A549 (cell line): ENCODE measurements around the gene RHOD. TPM values are rescaled to one million over a fixed set of nuclear protein-coding genes. Genes with fewer than 3 reads are reported as not detected.

Experiments used
- ATAC-seq, 2 experiments: fragments of 200-7000 bp in 1 of 2; fragments of >200 bp in 1 of 2; cut with Nextera tagmentation in 1 of 2; cut with Tn5 transposase in 1 of 2; 3 replicates each; pipeline versions ENCODE4 v1.8.0 to v1.9.1; 2018 to 2020; ENCODE audit warnings: mild to moderate bottlenecking in 1 of 2, moderate library complexity in 1 of 2
- CTCF ChIA-PET: fragments of 300-600 bp; sonication (Branson Sonifier 250); formaldehyde crosslinking; extraction: SDS; loops from one replicate; lab custom pipeline; 2021; ENCODE audit warnings: antibody characterized with exemption, inconsistent platforms; lab: Yijun Ruan, JAX
- POLR2A ChIA-PET: fragments of 350-600 bp; formaldehyde crosslinking; extraction: SDS; loops from one replicate; lab custom pipeline; 2021; ENCODE audit warnings: antibody characterized with exemption, inconsistent platforms; lab: Yijun Ruan, JAX
- DNase-seq, 2 experiments: peaks; one replicate each; pipeline versions ENCODE4 v3.0.0 to v3.0.0-alpha.2; 2011 to 2016; ENCODE audit warnings: low read depth in 1 of 2, low spot score in 1 of 2
- FAIRE-seq: peaks from 2 replicates; lab custom pipeline; 2011; peaks lifted over from hg19 to GRCh38; lab: Jason Lieb, UNC
- H3K27ac ChIP-seq, 2 experiments: fragments of >200 bp; sonication (Bioruptor Twin); formaldehyde crosslinking; 3 replicates each; pipeline ENCODE4 v1.5.1; 2016 to 2017
- H3K4me1 ChIP-seq: fragments of >200 bp; sonication (Bioruptor Twin); formaldehyde crosslinking; 3 replicates; pipeline ENCODE4 v1.6.1; 2016
- H3K4me2 ChIP-seq: fragments of >200 bp; sonication (Bioruptor Twin); formaldehyde crosslinking; 3 replicates; pipeline ENCODE4 v1.6.1; 2016
- H3K4me3 ChIP-seq: fragments of >200 bp; sonication (Bioruptor Twin); formaldehyde crosslinking; 3 replicates; pipeline ENCODE4 v1.5.1; 2016
- H3K9me3 ChIP-seq: fragments of >200 bp; sonication (Bioruptor Twin); formaldehyde crosslinking; 3 replicates; pipeline ENCODE4 v1.6.1; 2016
- BHLHE40 ChIP-seq: IDR thresholded peaks from 2 replicates; pipeline ENCODE4 v1.6.1; 2012; ENCODE audit warnings: low read depth, low read length, inconsistent platforms
- CBX8 ChIP-seq: fragments of 200-600 bp; sonication (generic); IDR thresholded peaks from 2 replicates; pipeline ENCODE4 v1.6.1; 2016
- CHD2 ChIP-seq: fragments of 150-350 bp; IDR thresholded peaks from 2 replicates; pipeline ENCODE4 v1.6.1; 2014; ENCODE audit warnings: low read length; ENCODE audit not compliant: partially characterized antibody
- EP300 ChIP-seq, 2 experiments: fragments of >200 bp; sonication (Bioruptor Twin); formaldehyde crosslinking; IDR thresholded peaks; 2 replicates in 1 of 2; 3 replicates in 1 of 2; pipeline ENCODE4 v1.6.1; 2016 to 2017
- HEYL ChIP-seq: fragments of 250-450 bp; sonication (Bioruptor Pico); IDR thresholded peaks from 2 replicates; pipeline ENCODE4 v1.8.0; 2021; ENCODE audit warnings: mild to moderate bottlenecking, moderate library complexity
- HMGXB4 ChIP-seq: fragments of 250-450 bp; sonication (Bioruptor Pico); IDR thresholded peaks from 2 replicates; pipeline ENCODE4 v1.5.0; 2021; ENCODE audit warnings: mild to moderate bottlenecking, moderate library complexity, borderline replicate concordance
- KDM5A ChIP-seq: fragments of 200-600 bp; sonication (generic); IDR thresholded peaks from 2 replicates; pipeline ENCODE4 v1.6.1; 2016; ENCODE audit warnings: antibody characterized with exemption, mild to moderate bottlenecking
- MAX ChIP-seq: IDR thresholded peaks from 2 replicates; pipeline ENCODE4 v1.6.1; 2012
- MAZ ChIP-seq: fragments of 150-350 bp; IDR thresholded peaks from 2 replicates; pipeline ENCODE4 v1.6.1; 2014; ENCODE audit warnings: antibody characterized with exemption, low read depth, low read length, borderline replicate concordance
- MYC ChIP-seq: IDR thresholded peaks from 2 replicates; pipeline ENCODE4 v1.6.1; 2012; ENCODE audit warnings: mild to moderate bottlenecking, inconsistent platforms, low read length, improper control_type of control experiment, borderline replicate concordance
- NFE2L2 ChIP-seq: fragments of 150-350 bp; conservative IDR thresholded peaks from 2 replicates; pipeline ENCODE4 v1.6.1; 2014; ENCODE audit warnings: low read length
- NPAS2 ChIP-seq: fragments of 250-450 bp; sonication (Bioruptor Pico); IDR thresholded peaks from 2 replicates; pipeline ENCODE4 v1.8.0; 2022; ENCODE audit warnings: mild to moderate bottlenecking, moderate library complexity, borderline replicate concordance
- RAD21 ChIP-seq, 2 experiments: fragments of >200 bp in 1 of 2; sonication (Bioruptor Twin) in 1 of 2; formaldehyde crosslinking in 1 of 2; IDR thresholded peaks in 1 of 2; conservative IDR thresholded peaks in 1 of 2; 2 replicates in 1 of 2; 3 replicates in 1 of 2; pipeline ENCODE4 v1.6.1; 2012 to 2018; ENCODE audit warnings: inconsistent platforms in 1 of 2
- RCOR1 ChIP-seq: fragments of 150-350 bp; IDR thresholded peaks from 2 replicates; pipeline ENCODE4 v1.6.1; 2014; ENCODE audit warnings: antibody characterized with exemption, low read length, low read depth
- RFX5 ChIP-seq: fragments of 450-650 bp; IDR thresholded peaks from 2 replicates; pipeline ENCODE4 v1.7.1; 2014; ENCODE audit warnings: antibody characterized with exemption, mild to moderate bottlenecking, moderate library complexity
- USF2 ChIP-seq: fragments of 450-650 bp; IDR thresholded peaks from 2 replicates; pipeline ENCODE4 v1.6.1; 2014; ENCODE audit warnings: antibody characterized with exemption
- ZNF302 ChIP-seq: fragments of 250-450 bp; sonication (Bioruptor Pico); IDR thresholded peaks from 2 replicates; pipeline ENCODE4 v1.9.0; 2021; ENCODE audit warnings: inconsistent platforms, mild to moderate bottlenecking, moderate library complexity
- ZSCAN20 ChIP-seq: fragments of 250-450 bp; sonication (Bioruptor Pico); IDR thresholded peaks from 2 replicates; pipeline ENCODE4 v1.8.0; 2022; ENCODE audit warnings: mild to moderate bottlenecking, moderate library complexity
- WGBS: methylation state at CpG from one replicate; pipeline ENCODE4 v1.1.6; 2017; ENCODE audit errors: missing lambda C conversion rate; 5-methylcytosine and 5-hydroxymethylcytosine counted together
- polyA plus RNA-seq, 4 experiments: library from polyadenylated mRNA; depleted of rRNA in 3 of 4; stranded (reverse); fragments of >200 nt; fragmentation: RNase III in 1 of 4; extraction: RNeasy Plus Mini Kit Qiagen cat#74134 plus additional on column Dnase treatment in 1 of 4; gene quantifications; 2 replicates in 3 of 4; 3 replicates in 1 of 4; pipeline ENCODE4 v1.2.3, GENCODE V29; 2011 to 2017
- TF ChIP-seq, protein P1 (sequence below): fragments of 200-600 bp; sonication (generic); IDR thresholded peaks from 2 replicates; pipeline ENCODE4 v1.6.1; 2016; ENCODE audit warnings: antibody characterized with exemption, mild to moderate bottlenecking, moderate library complexity

The RHOD gene
- polyA plus RNA-seq, 2 of the 4 experiments (the other 2 are of a cell fraction), result 13.6 to 33.2 TPM

DNA sequence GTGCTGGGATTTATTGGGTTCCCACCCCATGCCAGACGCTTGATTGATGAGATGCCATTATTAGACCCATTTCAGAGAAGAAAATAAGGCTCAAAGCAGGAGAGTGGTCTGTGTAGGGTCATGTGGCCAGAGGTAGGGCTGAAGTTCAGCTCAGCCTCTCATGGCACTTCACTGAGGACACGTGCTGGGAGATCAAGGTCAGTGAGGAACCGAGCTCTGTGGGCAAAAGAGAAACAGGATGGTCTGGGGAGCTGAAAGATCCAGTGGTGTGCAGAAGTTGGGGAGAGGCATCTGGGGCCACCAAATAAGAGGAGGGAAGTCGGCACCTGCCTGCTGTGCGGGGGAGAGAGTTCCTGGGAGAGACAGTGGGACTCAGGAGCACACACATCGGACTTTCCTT lies 19.6 kb downstream of the RHOD start:
- no peak for TF ChIP-seq MAX
- TF ChIP-seq MAZ, result no peak
- TF ChIP-seq KDM5A, result no peak
- no peak for TF ChIP-seq NPAS2 (CRISPR knock-in tag)
- no peak for TF ChIP-seq RCOR1
- 0 out of 6 replicates have a peak overlapping the region, but pooled peaks of 1 of the 2 experiments have one; percentile 18 for H3K27ac ChIP-seq
- H3K4me1 ChIP-seq, result peaks cover 23% of the 10 kb centered on the region
- POLR2A ChIA-PET, result no interaction called here
- no peak for DNase-seq
- CTCF ChIA-PET, result interaction anchor here (0.6 to 1.5 kb wide), 5 partner anchors 28 to 286 kb away, joined by 3 to 7 read pairs (median 3); no protein-coding TSS in a partner anchor
- no peak overlapping the region for H3K4me2 ChIP-seq
- no peaks in the 10 kb centered on the region for H3K9me3 ChIP-seq
- H3K4me3 ChIP-seq, result no peak overlapping the region
- WGBS, result 88% methylated on average over 6 of the region's 6 CpGs
- ATAC-seq, result no peak
- FAIRE-seq, result no peak

DNA sequence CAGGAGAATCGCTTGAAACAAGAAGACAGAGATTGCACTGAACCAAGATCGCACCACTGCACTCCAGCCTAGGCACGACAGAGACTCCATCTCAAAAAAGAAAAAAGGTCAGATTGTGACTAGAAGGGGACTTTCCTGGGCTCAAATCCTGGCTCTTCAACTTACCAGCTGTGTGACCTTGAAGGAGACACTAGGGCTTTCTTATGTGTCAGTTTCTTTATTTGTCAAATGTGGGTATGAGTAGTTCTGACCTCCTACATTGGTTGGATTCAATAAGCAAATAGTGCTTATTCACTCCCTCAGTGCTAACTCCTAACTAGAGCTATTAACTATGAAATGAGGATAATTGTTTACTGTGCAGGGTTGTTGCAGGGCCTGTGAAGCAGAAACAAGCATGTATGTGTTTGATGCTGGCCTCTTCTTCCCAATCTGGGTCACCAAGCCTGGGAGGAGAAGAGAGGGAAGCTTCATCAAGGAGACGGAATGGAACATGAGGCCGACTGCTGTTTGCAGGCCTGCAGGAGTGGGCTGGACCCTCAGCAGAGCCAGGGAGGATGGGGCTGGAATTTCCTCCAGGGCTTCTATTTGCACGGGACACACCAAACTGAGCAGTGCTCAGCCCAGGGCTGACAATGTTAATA lies 22.5 kb downstream of the RHOD start:
- H3K4me3 ChIP-seq, result no peak overlapping the region
- no peak for FAIRE-seq
- TF ChIP-seq RFX5 (no peak), NFE2L2 (no peak), HEYL (CRISPR knock-in tag) (no peak), RAD21 (conservative IDR thresholded peaks at IDR 0.05 in 1 of 2, IDR thresholded peaks at IDR 0.05 in 1 of 2) (no peak), CBX8 (no peak), EP300 (IDR thresholded peaks at IDR 0.05) (no peak), MYC (no peak), USF2 (no peak), MAX (no peak), ZSCAN20 (no peak), CHD2 (no peak), NPAS2 (CRISPR knock-in tag) (no peak), BHLHE40 (no peak)
- TF ChIP-seq, all 56 proteins: peak for 0
- peaks cover 32% of the 10 kb centered on the region for H3K4me1 ChIP-seq
- H3K27ac ChIP-seq, result peak overlapping the region; percentile 7 to 81; a peak in 4 of 6 replicates
- ChIA-PET CTCF (interaction anchor here (0.6 to 1.1 kb wide), 2 partner anchors 16 to 304 kb away, joined by 3 to 4 read pairs; no protein-coding TSS in a partner anchor), POLR2A (no interaction called here)
- no peaks in the 10 kb centered on the region for H3K9me3 ChIP-seq
- ATAC-seq (no peak), DNase-seq (no peak)
- H3K4me2 ChIP-seq, result peak overlapping the region; percentile 43; the same call in 1 of the 3 replicates
- WGBS, result 74% methylated on average over 6 of the region's 6 CpGs

DNA sequence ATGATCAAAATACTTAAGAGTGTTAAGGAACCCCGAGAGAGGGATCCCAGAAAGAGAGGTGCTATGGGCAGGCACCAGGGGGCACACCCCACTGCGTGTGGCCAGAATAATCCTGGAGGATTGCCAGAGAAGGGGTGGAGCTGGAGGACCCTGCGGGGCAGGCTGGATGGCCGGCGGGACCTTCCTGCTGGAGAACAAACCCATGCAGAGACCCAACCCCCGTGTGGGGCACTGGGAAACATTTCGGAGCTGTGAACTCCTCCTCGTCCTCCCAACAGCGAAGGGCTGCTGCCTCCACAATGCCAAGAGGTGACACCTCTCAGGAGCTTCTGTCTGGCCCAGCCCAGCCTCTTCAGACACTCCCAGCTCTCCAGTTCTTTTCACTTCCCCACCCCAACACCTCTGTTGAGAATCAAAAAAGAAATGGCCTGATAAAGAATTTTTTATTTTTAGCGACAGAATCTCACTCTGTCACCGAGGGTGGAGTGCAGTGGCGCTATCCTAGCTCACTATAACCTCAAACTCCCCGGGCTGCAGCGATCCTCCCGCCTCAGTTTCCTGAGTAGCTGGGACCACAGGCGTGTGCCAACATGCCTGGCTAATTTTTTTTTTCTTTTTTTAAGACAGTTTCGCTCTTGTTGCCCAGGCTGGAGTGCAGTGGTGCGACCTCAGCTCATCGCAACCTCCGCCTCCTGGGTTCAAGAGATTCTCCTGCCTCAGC lies 25.6 kb downstream of the RHOD start:
- H3K27ac ChIP-seq, result peak overlapping the region in 1 of 2 experiments; percentile 56; a peak in 3 of 6 replicates
- no peak for DNase-seq
- WGBS, result 78% methylated on average over 20 of the region's 20 CpGs

More for the DNA sequence above, 25.6 kb downstream of the RHOD start:
- H3K4me3 ChIP-seq, result no peak overlapping the region
- FAIRE-seq (no peak), ATAC-seq (no peak)
- CTCF ChIA-PET, result interaction anchor here (0.7 to 4.9 kb wide), 18 partner anchors 11 to 263 kb away, joined by 3 to 39 read pairs (median 4); partner anchors contain the start of gene KDM2A
- H3K4me1 ChIP-seq, result peaks cover 32% of the 10 kb centered on the region
- POLR2A ChIA-PET, result no interaction called here
- H3K9me3 ChIP-seq, result no peaks in the 10 kb centered on the region
- TF ChIP-seq HMGXB4 (CRISPR knock-in tag) (no peak), ZNF302 (no peak), USF2 (no peak)
- TF ChIP-seq, protein P1, sequence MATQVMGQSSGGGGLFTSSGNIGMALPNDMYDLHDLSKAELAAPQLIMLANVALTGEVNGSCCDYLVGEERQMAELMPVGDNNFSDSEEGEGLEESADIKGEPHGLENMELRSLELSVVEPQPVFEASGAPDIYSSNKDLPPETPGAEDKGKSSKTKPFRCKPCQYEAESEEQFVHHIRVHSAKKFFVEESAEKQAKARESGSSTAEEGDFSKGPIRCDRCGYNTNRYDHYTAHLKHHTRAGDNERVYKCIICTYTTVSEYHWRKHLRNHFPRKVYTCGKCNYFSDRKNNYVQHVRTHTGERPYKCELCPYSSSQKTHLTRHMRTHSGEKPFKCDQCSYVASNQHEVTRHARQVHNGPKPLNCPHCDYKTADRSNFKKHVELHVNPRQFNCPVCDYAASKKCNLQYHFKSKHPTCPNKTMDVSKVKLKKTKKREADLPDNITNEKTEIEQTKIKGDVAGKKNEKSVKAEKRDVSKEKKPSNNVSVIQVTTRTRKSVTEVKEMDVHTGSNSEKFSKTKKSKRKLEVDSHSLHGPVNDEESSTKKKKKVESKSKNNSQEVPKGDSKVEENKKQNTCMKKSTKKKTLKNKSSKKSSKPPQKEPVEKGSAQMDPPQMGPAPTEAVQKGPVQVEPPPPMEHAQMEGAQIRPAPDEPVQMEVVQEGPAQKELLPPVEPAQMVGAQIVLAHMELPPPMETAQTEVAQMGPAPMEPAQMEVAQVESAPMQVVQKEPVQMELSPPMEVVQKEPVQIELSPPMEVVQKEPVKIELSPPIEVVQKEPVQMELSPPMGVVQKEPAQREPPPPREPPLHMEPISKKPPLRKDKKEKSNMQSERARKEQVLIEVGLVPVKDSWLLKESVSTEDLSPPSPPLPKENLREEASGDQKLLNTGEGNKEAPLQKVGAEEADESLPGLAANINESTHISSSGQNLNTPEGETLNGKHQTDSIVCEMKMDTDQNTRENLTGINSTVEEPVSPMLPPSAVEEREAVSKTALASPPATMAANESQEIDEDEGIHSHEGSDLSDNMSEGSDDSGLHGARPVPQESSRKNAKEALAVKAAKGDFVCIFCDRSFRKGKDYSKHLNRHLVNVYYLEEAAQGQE, result no peak
- H3K4me2 ChIP-seq, result 0 out of 3 replicates have a peak overlapping the region, but pooled peaks have one; percentile 14
